Activated CD8-positive, alpha-beta T cell treated with anti-CD3 and anti-CD28 coated beads for 36 hours (primary cell): ENCODE results near the gene MEIG1. TPM values are rescaled to one million over a fixed set of nuclear protein-coding genes. Genes with fewer than 3 reads are reported as not detected.

Experiments
- ATAC-seq: fragments of 200-7000 bp; cut with Tn5 transposase; one replicate; pipeline ENCODE4 v1.10.0; 2021; ENCODE audit warnings: mild to moderate bottlenecking, moderate library complexity
- CTCF ChIA-PET: fragments of 350-600 bp; sonication (Branson Sonifier 250); formaldehyde crosslinking; loops from one replicate; lab custom pipeline; 2021; ENCODE audit warnings: antibody characterized with exemption; lab: Charles Lee
- POLR2A ChIA-PET: fragments of 350-600 bp; sonication (Branson Sonifier 250); formaldehyde crosslinking; loops from one replicate; lab custom pipeline; 2021; ENCODE audit warnings: antibody characterized with exemption; lab: Charles Lee
- DNase-seq: peaks from one replicate; pipeline ENCODE4 v3.0.0-alpha.2; 2020
- H3K27ac Mint-ChIP-seq: one replicate; pipeline ENCODE4 v1.8.0; 2021; ENCODE audit warnings: mild to moderate bottlenecking, mixed read lengths
- H3K27me3 Mint-ChIP-seq: one replicate; pipeline ENCODE4 v1.8.0; 2021; ENCODE audit warnings: mixed read lengths
- H3K36me3 Mint-ChIP-seq: one replicate; pipeline ENCODE4 v1.8.0; 2021; ENCODE audit warnings: low read depth, mixed read lengths
- H3K4me1 Mint-ChIP-seq: one replicate; pipeline ENCODE4 v1.8.0; 2021; ENCODE audit warnings: low read depth, mixed read lengths
- H3K4me3 Mint-ChIP-seq: one replicate; pipeline ENCODE4 v1.8.0; 2021; ENCODE audit warnings: mild to moderate bottlenecking, moderate library complexity, mixed read lengths
- H3K9me3 Mint-ChIP-seq: one replicate; pipeline ENCODE4 v1.8.0; 2021; ENCODE audit warnings: mixed read lengths
- CTCF ChIP-seq: fragments of 200-600 bp; IDR thresholded peaks from one replicate; pipeline ENCODE4 v1.8.0; 2022; ENCODE audit warnings: antibody characterized with exemption, mild to moderate bottlenecking
- intact Hi-C: fragments of 100-400 bp; cut with micrococcal nuclease; formaldehyde crosslinking; loops from one replicate; pipeline ENCODE4 v1.10.0; 2022
- total RNA-seq, 2 experiments: library from RNA; stranded (reverse); gene quantifications; one replicate each; pipeline ENCODE4 v1.2.3, GENCODE V29; 2021

MEIG1 gene
- total RNA-seq, 2 experiments from 2014 or later = 0.79 TPM; not detected in 1

- ATAC-seq (no peak), DNase-seq (no peak)
- H3K36me3 Mint-ChIP-seq = peaks cover 88% of the 10 kb centered on the region
- H3K27me3 Mint-ChIP-seq = no peaks in the 10 kb centered on the region
- ChIA-PET CTCF (interaction anchor here (1.4 kb wide), 1 partner anchor 13 kb away, joined by 4 read pairs; no protein-coding TSS in a partner anchor), POLR2A (no interaction called here)
- no peak for TF ChIP-seq CTCF
- no peak overlapping the region for H3K27ac Mint-ChIP-seq
- H3K9me3 Mint-ChIP-seq = peaks cover 11% of the 10 kb centered on the region
- H3K4me1 Mint-ChIP-seq = peaks cover 11% of the 10 kb centered on the region
- H3K4me3 Mint-ChIP-seq = no peak overlapping the region
- intact Hi-C loops = no loop called here
Measured at GRCh38 chr10:14917827-14918226, 41.4 kb upstream of the MEIG1 start.

- Mint-ChIP-seq H3K27ac (no peak overlapping the region), H3K4me1 (peaks cover 11% of the 10 kb centered on the region), H3K36me3 (peaks cover 90% of the 10 kb centered on the region), H3K4me3 (no peak overlapping the region), H3K27me3 (no peaks in the 10 kb centered on the region), H3K9me3 (peaks cover 11% of the 10 kb centered on the region)
- ChIA-PET POLR2A (no interaction called here), CTCF (interaction anchor here (0.5 to 1.7 kb wide), 3 partner anchors 14 to 421 kb away, joined by 3 to 6 read pairs (median 3); no protein-coding TSS in a partner anchor)
- TF ChIP-seq CTCF = no peak
- intact Hi-C loops = no loop called here
- ATAC-seq (no peak), DNase-seq (no peak)
Measured at GRCh38 chr10:14918964-14919363, 40.2 kb upstream of the MEIG1 start.

- POLR2A ChIA-PET = no interaction called here
- no peak for TF ChIP-seq CTCF
- no peak for ATAC-seq
Measured at GRCh38 chr10:14924013-14924412, 35.2 kb upstream of the MEIG1 start.

GRCh38 chr10:14925268-14925667 lies 33.9 kb upstream of the MEIG1 start:
- POLR2A ChIA-PET = interaction anchor here (0.8 kb wide), 1 partner anchor 36 kb away, joined by 3 read pairs; no protein-coding TSS in a partner anchor
- H3K27ac Mint-ChIP-seq = no peak overlapping the region
- intact Hi-C loops = no loop called here
- H3K9me3 Mint-ChIP-seq = no peaks in the 10 kb centered on the region
- no peak for DNase-seq
- H3K36me3 Mint-ChIP-seq = peaks cover 64% of the 10 kb centered on the region
- no peaks in the 10 kb centered on the region for H3K27me3 Mint-ChIP-seq
- no peak for ATAC-seq
- H3K4me3 Mint-ChIP-seq = no peak overlapping the region
- no peak for TF ChIP-seq CTCF
- H3K4me1 Mint-ChIP-seq = no peaks in the 10 kb centered on the region
- CTCF ChIA-PET = no interaction called here

More at GRCh38 chr10:14924013-14924412, 35.2 kb upstream of the MEIG1 start:
- no peak overlapping the region for H3K27ac Mint-ChIP-seq
- intact Hi-C loops = no loop called here
- CTCF ChIA-PET = interaction anchor here (1.0 kb wide), 1 partner anchor 19 kb away, joined by 4 read pairs; no protein-coding TSS in a partner anchor
- H3K4me3 Mint-ChIP-seq = no peak overlapping the region
- H3K4me1 Mint-ChIP-seq = no peaks in the 10 kb centered on the region
- peaks cover 72% of the 10 kb centered on the region for H3K36me3 Mint-ChIP-seq
- no peak for DNase-seq
- no peaks in the 10 kb centered on the region for H3K27me3 Mint-ChIP-seq
- no peaks in the 10 kb centered on the region for H3K9me3 Mint-ChIP-seq

GRCh38 chr10:14926061-14926470 lies 33.1 kb upstream of the MEIG1 start:
- Mint-ChIP-seq H3K9me3 (no peaks in the 10 kb centered on the region), H3K4me1 (no peaks in the 10 kb centered on the region), H3K27me3 (no peaks in the 10 kb centered on the region), H3K4me3 (no peak overlapping the region), H3K27ac (no peak overlapping the region), H3K36me3 (peaks cover 62% of the 10 kb centered on the region)
- intact Hi-C loops = no loop called here
- ChIA-PET CTCF (no interaction called here), POLR2A (no interaction called here)
- DNase-seq = no peak
- TF ChIP-seq CTCF = no peak
- no peak for ATAC-seq
